Ishikawa (cell line): ENCODE results near the gene NT5E.
A peak's percentile ranks its signal among the peaks of the same experiment; 100 is the strongest.

Experiments used
- CEBPB ChIP-seq: IDR thresholded peaks from 2 replicates; pipeline ENCODE4 v1.6.1; 2012
- CREB1 ChIP-seq: IDR thresholded peaks from 2 replicates; pipeline ENCODE4 v1.6.1; 2012; ENCODE audit warnings: low read depth
- EGR1 ChIP-seq: IDR thresholded peaks from 2 replicates; pipeline ENCODE4 v1.6.1; 2012
- EP300 ChIP-seq: IDR thresholded peaks from 2 replicates; pipeline ENCODE4 v1.6.1; 2012; ENCODE audit warnings: borderline replicate concordance
- FOXM1 ChIP-seq: IDR thresholded peaks from 2 replicates; pipeline ENCODE4 v1.6.1; 2012; ENCODE audit warnings: low read depth, borderline replicate concordance
- MAX ChIP-seq: IDR thresholded peaks from 2 replicates; pipeline ENCODE4 v1.6.1; 2012
- NFIC ChIP-seq: IDR thresholded peaks from 2 replicates; pipeline ENCODE4 v1.6.1; 2012
- RAD21 ChIP-seq: IDR thresholded peaks from 2 replicates; pipeline ENCODE4 v1.6.1; 2012; ENCODE audit warnings: low read depth
- REST ChIP-seq: IDR thresholded peaks from 2 replicates; pipeline ENCODE4 v1.6.1; 2012; ENCODE audit warnings: low read depth, mild to moderate bottlenecking
- TAF1 ChIP-seq: IDR thresholded peaks from 2 replicates; pipeline ENCODE4 v1.6.1; 2012; ENCODE audit warnings: low read depth, mild to moderate bottlenecking
- TCF12 ChIP-seq: IDR thresholded peaks from 2 replicates; pipeline ENCODE4 v1.6.1; 2012; ENCODE audit warnings: low read depth
- TEAD4 ChIP-seq: IDR thresholded peaks from 2 replicates; pipeline ENCODE4 v1.6.1; 2012
- USF1 ChIP-seq: IDR thresholded peaks from 2 replicates; pipeline ENCODE4 v1.6.1; 2012
- YY1 ChIP-seq: IDR thresholded peaks from 2 replicates; pipeline ENCODE4 v1.6.1; 2012; ENCODE audit warnings: low read depth
- ZBTB7A ChIP-seq: IDR thresholded peaks from 2 replicates; pipeline ENCODE4 v1.6.1; 2012; ENCODE audit warnings: low read depth

The NT5E gene

GRCh38 chr6:85463621-85464259 lies 13.9 kb downstream of the NT5E start:
- TF ChIP-seq ZBTB7A (peak; percentile 1; the same call in 1 of the 2 replicates), TEAD4 (no peak)

GRCh38 chr6:85464260-85464644 lies 14.4 kb downstream of the NT5E start:
- TF ChIP-seq NFIC (peak; percentile 93), EGR1 (no peak), CREB1 (peak; percentile 72), USF1 (no peak), RAD21 (0 out of 2 replicates have a peak, but pooled peaks have one; percentile 5), MAX (0 out of 2 replicates have a peak, but pooled peaks have one; percentile 42), TAF1 (no peak), FOXM1 (peak; percentile 95), EP300 (peak; percentile 98), TEAD4 (peak; percentile 90), YY1 (no peak), ZBTB7A (0 out of 2 replicates have a peak, but pooled peaks have one; percentile 52), REST (no peak), CEBPB (peak; percentile 74), TCF12 (peak; percentile 96)

GRCh38 chr6:85464722-85465150 lies 14.9 kb downstream of the NT5E start:
- TF ChIP-seq TCF12: peak; percentile 45; the same call in 1 of the 2 replicates
- TF ChIP-seq FOXM1: peak; percentile 52; the same call in 1 of the 2 replicates
- TF ChIP-seq USF1: no peak
- TF ChIP-seq YY1: no peak
- peak; percentile 29; the same call in 1 of the 2 replicates for TF ChIP-seq MAX
- TF ChIP-seq CREB1: no peak
- TF ChIP-seq NFIC: peak; percentile 47; the same call in 1 of the 2 replicates
- no peak for TF ChIP-seq CEBPB
- TF ChIP-seq EP300: peak; percentile 80; the same call in 1 of the 2 replicates
- TF ChIP-seq RAD21: no peak
- TF ChIP-seq ZBTB7A: no peak
- TF ChIP-seq REST: no peak
- TF ChIP-seq TAF1: no peak

- TF ChIP-seq EGR1: no peak
- no peak for TF ChIP-seq USF1
- no peak for TF ChIP-seq YY1
- no peak for TF ChIP-seq TAF1
- TF ChIP-seq EP300: no peak
- no peak for TF ChIP-seq CEBPB
- TF ChIP-seq FOXM1: no peak
- no peak for TF ChIP-seq MAX
- no peak for TF ChIP-seq CREB1
- TF ChIP-seq TEAD4: no peak
- TF ChIP-seq RAD21: no peak
- TF ChIP-seq NFIC: no peak
- no peak for TF ChIP-seq TCF12
- TF ChIP-seq ZBTB7A: no peak
- no peak for TF ChIP-seq REST
Measured at GRCh38 chr6:85465762-85466161, 15.9 kb downstream of the NT5E start.
